Stimulated activated CD4-positive, alpha-beta T cell treated with anti-CD3 and anti-CD28 coated beads, Interleukin-4, amount 100 ng/mL, for 1 hour (primary cell): ENCODE data around the gene SULF2.
"Not testable (repeated sequence)": the region's sequence is repeated elsewhere in the genome, so short reads cannot be mapped to it uniquely, and the experiment has no call there.

Source experiments
- DNase-seq: peaks from one replicate; pipeline ENCODE4 v3.0.0-alpha.2; 2020

SULF2 gene

DNA sequence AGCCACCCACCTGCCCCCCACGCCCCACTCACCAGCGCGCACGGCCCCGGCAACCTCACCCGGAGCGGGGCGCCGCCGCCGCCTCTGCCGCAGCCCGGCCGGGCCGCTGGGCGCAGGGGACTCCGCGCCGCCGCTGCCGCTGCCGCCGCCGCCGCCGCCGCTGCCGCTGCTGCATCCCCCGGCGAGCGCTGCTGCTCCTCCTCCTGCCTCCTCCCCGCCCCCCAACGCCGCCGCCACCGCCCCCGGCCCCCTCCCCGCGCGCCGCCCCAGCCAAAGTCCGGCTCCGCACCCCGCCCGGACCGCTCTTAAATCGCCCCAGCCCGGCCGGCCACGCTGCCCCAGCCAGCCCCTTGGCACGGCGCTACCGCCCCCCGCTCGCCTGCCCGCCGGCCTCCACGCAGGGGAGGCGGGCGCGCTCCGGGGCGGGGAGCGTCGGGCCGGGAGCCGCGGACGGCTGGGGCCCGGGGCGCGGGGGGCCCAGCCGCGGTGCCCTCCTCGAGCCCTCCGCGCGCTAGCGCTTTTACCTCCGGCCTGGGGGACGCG lies at the start of gene SULF2:
TSS of gene SULF2 (minus strand) at position 171 of the 543 bp plus-strand sequence. CDS start 28,118 bp downstream, outside the sequence.
- no peak for DNase-seq

DNA sequence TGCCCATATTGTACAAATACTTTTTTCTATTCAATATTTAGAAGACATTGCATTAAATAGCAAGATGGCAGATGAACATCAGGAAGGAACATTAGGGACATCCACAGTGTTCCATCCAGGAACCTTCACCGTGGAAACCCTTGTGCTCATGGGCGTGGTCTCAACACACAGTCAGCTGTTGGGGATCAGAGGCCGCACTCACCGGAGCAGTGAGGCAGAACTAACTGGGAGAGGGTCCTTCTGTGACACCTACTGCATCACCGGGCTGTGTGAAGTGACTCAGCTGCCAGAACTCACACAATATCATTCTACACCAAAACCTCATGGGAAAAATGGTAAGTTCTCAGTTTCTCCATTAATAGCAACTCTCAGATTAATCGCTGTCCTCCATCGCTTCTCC lies 46.4 kb upstream of the SULF2 start:
- not testable (repeated sequence) for DNase-seq

GRCh38 chr20:47826716-47827115 lies 41.4 kb upstream of the SULF2 start:
- not testable (repeated sequence) for DNase-seq

GRCh38 chr20:47826006-47826405 lies 40.7 kb upstream of the SULF2 start:
- DNase-seq: not testable (repeated sequence)

DNA sequence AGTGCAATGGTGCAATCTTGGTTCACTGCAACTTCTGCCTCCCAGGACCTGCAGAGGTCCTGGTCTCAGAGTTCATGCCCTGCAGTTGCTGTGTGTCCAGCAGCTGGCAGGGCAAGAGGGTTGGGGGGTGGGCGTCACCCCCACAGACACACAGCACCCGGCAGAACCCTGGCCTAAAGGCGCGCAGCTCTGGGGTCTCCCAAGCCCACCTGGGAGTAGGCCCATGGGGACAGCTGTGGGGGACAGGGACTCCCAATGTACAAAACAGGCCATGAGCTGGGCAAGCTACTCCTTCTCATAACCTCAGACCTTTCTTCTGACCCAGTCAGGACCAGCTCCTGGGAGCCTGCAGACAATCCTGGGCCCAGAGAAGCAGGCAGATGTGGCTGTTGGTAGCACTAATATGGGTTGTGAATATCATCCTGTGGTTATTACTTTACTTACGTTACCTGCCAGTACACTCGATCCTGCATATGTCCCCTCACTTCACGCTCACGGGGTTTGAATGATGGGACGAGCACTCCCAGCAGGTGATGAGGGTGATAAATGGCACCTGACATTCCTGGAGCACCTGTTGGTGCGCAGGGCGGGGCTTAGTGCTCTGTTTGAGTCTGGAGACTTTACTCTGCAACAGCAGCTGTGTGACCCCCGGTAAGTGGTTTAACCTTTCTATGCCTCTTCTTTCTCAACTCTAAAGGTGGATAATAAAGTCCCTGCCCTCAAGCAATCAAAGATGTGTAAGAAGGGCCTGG lies 39.9 kb upstream of the SULF2 start:
- DNase-seq: no peak

DNA sequence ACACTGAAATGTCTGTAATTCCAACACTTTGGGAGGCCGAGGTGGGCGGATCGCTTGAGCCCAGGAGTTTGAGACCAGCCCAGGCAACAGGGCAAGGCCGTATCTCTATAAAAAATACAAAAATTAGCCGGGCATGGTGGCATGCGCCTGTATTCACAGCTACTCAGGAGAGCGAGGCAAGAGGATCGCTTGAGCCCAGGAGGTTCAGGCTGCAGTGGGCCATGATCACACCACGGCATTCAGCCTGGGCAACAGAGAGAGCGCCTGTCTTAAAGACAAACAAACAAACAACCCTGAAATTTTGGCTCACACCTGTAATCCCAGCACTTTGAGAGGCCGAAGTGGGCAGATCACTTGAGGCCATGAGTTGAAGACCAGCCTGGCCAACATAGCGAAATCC lies 38.7 kb upstream of the SULF2 start:
- DNase-seq: not testable (repeated sequence)

GRCh38 chr20:47821481-47822100 lies 36.3 kb upstream of the SULF2 start:
- no peak for DNase-seq

GRCh38 chr20:47818996-47819609 lies 33.8 kb upstream of the SULF2 start:
- DNase-seq: no peak

GRCh38 chr20:47818466-47818865 lies 33.2 kb upstream of the SULF2 start:
- no peak for DNase-seq

DNA sequence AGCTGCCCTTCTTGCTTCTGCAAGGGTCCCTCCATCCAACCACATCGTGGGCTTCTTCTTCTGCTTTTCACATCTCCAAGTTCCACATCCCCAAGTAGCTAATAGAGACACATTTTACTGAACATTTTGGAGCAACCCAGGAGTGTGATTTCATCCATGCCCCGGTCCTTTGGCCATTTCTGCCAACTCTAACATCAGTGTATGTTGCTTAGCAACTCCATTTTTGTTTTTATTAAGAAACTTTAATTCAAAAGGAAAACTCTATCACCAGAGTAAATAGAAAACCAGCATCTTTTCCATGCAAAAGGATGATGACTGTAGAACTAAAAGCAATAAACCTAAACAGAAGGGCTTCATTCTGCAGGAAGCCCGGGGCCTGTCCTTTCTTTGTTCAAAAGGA lies 32.7 kb upstream of the SULF2 start:
- DNase-seq: no peak

DNA sequence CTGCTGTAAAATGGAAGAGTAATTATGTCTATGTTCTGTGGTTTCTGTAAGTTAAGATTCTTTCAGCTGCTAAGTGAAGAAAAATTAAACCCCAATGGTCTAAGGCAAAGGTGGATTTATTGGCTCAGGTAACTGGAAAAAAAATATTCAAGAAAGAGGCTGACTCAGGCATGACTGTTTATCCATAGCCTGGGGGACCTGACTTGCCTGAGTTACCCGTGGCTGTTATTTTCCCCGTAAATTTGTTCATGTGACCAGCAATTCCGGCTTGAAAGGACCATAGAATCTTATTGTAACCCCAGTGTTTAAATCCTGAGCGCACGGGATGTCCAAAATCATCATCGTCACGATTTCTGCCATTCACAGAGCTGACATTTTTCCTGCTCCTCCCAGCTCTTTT lies 32.3 kb upstream of the SULF2 start:
- DNase-seq: no peak

- DNase-seq: no peak
These were observed 31.5 kb upstream of the SULF2 start for GRCh38 chr20:47816487-47817451.

DNA sequence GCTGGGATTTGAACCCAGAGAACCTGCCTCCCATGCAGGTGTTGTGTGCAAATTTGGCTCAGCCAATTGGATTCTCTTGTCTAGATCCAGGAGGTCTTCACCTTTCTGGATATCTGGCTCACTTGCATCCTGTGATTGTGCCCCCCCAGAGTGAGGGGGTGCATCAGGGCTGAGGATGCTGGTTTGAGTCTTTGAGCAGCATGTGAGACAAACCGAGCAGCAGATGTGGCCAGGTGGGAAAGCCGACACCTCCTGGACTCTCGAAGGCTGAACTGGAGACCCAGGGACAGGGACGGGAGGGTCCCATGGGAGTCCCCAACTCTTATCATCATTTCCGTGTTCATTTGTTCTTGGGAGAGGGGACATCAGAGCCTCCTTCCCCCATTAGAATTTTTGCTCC lies 30.6 kb upstream of the SULF2 start:
- no peak for DNase-seq

GRCh38 chr20:47815416-47815806 lies 30.1 kb upstream of the SULF2 start:
- no peak for DNase-seq

DNA sequence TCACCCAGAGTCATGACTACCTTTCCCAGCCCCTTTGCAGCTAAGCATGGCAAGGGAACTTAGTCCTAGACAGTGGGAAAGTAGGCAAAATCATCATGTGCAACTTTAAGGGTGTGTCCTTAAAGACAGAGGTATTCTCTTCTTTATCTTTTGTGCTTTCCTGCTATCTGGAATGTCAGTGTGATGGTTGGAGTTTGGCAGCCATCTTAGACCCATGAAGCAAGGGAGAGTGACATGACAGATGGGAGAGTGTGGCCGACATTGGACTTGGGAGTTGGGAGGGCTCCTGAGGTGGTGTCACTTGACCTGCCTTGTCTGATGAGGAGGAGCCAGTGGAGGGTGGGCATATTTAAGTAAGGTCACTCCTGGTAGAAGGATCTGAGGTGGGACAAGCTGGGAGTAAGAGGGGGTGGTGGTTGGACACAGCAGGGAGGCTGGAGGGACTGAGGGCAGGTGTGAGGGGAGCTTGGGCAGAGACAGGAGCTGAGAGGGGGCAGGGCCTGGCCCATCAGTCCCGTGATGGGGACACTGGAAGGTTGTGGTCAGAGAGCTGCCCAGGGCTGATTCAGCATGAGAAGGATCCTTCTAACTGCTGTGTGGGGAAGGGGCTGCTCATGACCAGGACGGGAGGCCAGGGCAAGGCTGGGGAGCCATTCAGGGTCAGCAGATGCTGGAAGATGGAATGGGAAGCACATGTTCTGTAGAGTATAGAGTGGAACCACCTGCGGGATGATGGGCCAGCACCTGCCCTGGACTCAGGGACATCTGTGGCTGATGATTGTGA lies 29.5 kb upstream of the SULF2 start:
- DNase-seq: no peak

GRCh38 chr20:47810721-47811347 lies 25.6 kb upstream of the SULF2 start:
- DNase-seq: no peak

DNA sequence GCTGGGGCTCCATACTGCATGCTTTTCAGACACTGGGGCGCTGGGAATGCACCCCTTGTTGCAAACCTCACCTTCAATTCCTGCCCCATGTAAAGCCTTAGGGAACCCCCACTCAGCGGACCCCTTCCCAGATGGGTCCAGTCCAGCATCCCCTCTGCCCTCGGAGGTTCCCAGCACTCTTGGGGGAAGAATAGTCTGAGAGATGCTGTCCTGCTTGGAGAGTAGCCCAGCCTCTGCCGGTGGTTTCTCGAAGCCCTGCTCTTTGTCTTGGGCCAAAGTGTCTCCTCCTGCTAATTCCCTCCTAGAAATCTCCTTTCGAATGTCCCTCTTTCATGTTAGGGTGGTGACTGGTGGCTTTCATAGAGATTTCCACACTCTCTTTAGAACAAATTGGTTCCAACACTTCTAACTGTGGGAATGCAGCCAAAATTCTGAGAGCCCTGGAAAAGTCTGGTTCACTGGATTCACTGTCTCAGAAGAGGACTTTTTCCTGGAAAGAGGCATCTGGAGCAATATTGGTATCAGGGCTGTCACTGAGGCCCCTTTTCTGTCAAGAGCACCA lies 24.9 kb upstream of the SULF2 start:
- DNase-seq: no peak

GRCh38 chr20:47809161-47809960 lies 24.1 kb upstream of the SULF2 start:
- DNase-seq: no peak

- DNase-seq: no peak
These were observed 20.7 kb upstream of the SULF2 start for GRCh38 chr20:47805951-47806350.

GRCh38 chr20:47804972-47805371 lies 19.7 kb upstream of the SULF2 start:
- DNase-seq: not testable (repeated sequence)
